ENCODE data around the gene SAMD4A.

Gene SAMD4A

GRCh38 chr14:54711812-54712464, 145.0 kb downstream of the SAMD4A start:
- DNase-seq = no peak

- no peak for DNase-seq
These were observed 145.7 kb downstream of the SAMD4A start for GRCh38 chr14:54712465-54713200.

- DNase-seq = no peak
These were observed 146.5 kb downstream of the SAMD4A start for GRCh38 chr14:54713379-54713778.

- DNase-seq = no peak
These were observed 148.3 kb downstream of the SAMD4A start for GRCh38 chr14:54715239-54715638.

GRCh38 chr14:54715811-54716210, 148.9 kb downstream of the SAMD4A start:
- no peak for DNase-seq

- DNase-seq = no peak
These were observed 149.9 kb downstream of the SAMD4A start for GRCh38 chr14:54716862-54717261.

GRCh38 chr14:54718046-54718445, 151.1 kb downstream of the SAMD4A start:
- DNase-seq = peak; percentile 83

GRCh38 chr14:54719406-54719805, 152.5 kb downstream of the SAMD4A start:
- no peak for DNase-seq

- peak; percentile 61 for DNase-seq
These were observed 156.0 kb downstream of the SAMD4A start for GRCh38 chr14:54722791-54723432.

- DNase-seq = no peak
These were observed 157.2 kb downstream of the SAMD4A start for GRCh38 chr14:54724123-54724522.

- DNase-seq = no peak
These were observed 157.9 kb downstream of the SAMD4A start for GRCh38 chr14:54724676-54725325.

GRCh38 chr14:54725998-54726397, 159.1 kb downstream of the SAMD4A start:
- no peak for DNase-seq

- no peak for DNase-seq
These were observed 161.0 kb downstream of the SAMD4A start for GRCh38 chr14:54727929-54728328.

- no peak for DNase-seq
These were observed 162.0 kb downstream of the SAMD4A start for GRCh38 chr14:54728700-54729527.

GRCh38 chr14:54730156-54730961, 163.4 kb downstream of the SAMD4A start:
- no peak for DNase-seq

- no peak for DNase-seq
These were observed 168.0 kb downstream of the SAMD4A start for GRCh38 chr14:54734966-54735365.

- DNase-seq = no peak
These were observed 168.5 kb downstream of the SAMD4A start for GRCh38 chr14:54735424-54735823.

GRCh38 chr14:54737132-54737711, 170.3 kb downstream of the SAMD4A start:
- no peak for DNase-seq

GRCh38 chr14:54738009-54738408, 171.1 kb downstream of the SAMD4A start:
- no peak for DNase-seq

- no peak for DNase-seq
These were observed 172.6 kb downstream of the SAMD4A start for GRCh38 chr14:54739514-54739913.
